OCI-LY7 (cell line): Measurements from ENCODE around the gene RASEF.
"Not testable (repeated sequence)": the region's sequence is repeated elsewhere in the genome, so short reads cannot be mapped to it uniquely, and the experiment has no call there.

Source experiments
- EZH2phosphoT487 ChIP-seq: fragments of 200-600 bp; sonication (generic); IDR thresholded peaks from 2 replicates; pipeline ENCODE4 v1.6.1; 2018; ENCODE audit warnings: low read depth, borderline replicate concordance, mild to moderate bottlenecking, mixed run types, antibody characterized with exemption, low read length, moderate library complexity, mixed read lengths
- TF ChIP-seq, protein P1 (sequence below): fragments of 200-600 bp; sonication (generic); conservative IDR thresholded peaks from 2 replicates; pipeline ENCODE4 v1.5.1; 2014; ENCODE audit warnings: mild to moderate bottlenecking, antibody characterized with exemption, low read length, moderate library complexity, mixed read lengths

DNA sequence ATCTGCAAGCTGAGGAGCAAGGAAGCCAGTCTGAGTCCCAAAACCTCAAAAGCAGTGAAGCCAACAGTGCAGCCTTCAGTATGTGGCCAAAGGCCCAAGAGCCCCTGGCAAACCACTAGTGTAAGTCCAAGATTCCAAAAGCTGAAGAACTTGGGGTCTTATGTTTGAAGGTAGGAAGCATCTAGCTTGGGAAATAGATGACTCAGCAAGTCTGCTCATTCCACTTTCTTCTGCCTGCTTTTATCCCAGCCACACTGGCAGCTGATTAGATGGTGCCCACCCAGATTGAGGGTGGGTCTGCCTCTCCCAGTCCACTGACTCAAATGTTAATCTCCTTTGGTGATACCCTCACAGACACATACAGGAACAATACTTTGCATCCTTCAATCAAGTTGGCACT, 9.6 kb upstream of the RASEF start:
- TF ChIP-seq, protein P1, sequence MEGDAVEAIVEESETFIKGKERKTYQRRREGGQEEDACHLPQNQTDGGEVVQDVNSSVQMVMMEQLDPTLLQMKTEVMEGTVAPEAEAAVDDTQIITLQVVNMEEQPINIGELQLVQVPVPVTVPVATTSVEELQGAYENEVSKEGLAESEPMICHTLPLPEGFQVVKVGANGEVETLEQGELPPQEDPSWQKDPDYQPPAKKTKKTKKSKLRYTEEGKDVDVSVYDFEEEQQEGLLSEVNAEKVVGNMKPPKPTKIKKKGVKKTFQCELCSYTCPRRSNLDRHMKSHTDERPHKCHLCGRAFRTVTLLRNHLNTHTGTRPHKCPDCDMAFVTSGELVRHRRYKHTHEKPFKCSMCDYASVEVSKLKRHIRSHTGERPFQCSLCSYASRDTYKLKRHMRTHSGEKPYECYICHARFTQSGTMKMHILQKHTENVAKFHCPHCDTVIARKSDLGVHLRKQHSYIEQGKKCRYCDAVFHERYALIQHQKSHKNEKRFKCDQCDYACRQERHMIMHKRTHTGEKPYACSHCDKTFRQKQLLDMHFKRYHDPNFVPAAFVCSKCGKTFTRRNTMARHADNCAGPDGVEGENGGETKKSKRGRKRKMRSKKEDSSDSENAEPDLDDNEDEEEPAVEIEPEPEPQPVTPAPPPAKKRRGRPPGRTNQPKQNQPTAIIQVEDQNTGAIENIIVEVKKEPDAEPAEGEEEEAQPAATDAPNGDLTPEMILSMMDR = not testable (repeated sequence)
- not testable (repeated sequence) for TF ChIP-seq EZH2phosphoT487
